HG02642 (cell line): ENCODE data around the gene TGM2.

Source experiments
- ATAC-seq: cut with Tn5 transposase; IDR thresholded peaks from one replicate; pipeline ENCODE4 v1.9.1; 2021; ENCODE audit warnings: mild to moderate bottlenecking; ENCODE audit not compliant: unreplicated experiment, poor library complexity

Gene TGM2

DNA sequence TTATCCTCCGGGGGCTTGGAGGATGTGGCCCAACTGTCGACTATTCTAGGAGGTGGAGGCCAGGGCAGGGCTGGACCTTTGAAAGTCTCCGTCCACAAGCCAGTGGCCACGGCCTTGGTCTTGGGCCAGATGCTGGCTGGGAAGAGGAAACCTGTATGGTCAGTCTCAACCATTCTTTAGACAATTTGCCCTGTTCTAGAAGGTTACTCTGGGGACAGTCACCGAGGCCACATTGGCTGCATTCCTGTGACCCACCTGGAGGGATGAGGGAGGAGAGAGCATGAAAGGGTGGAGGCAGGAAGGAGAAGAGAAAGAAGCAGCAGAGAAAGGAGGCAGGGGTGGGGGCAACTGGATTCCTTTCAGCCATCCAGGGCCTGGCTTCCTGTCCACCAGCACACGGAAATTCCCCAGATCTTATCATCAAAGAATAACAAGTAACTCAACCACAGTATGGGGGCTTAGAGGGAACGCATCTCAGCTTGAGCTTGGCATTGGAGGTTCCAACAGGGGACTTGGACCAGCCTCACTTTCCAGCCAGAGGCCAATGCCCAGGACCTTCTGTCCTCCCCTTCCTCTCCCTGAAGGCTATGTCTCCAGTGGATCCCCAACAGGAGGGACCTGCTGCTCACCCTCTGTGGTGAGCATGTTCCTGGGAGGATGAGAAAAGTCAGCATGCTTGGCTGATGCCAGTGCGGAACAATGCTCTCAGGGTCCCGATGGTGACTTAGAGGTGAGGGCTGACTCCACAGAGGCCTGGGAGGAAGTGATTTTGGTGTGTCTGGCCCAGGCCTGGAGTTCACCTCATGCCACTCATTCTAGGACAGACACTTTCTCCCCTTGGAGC, 30.4 kb downstream of the TGM2 start:
- no peak for ATAC-seq

DNA sequence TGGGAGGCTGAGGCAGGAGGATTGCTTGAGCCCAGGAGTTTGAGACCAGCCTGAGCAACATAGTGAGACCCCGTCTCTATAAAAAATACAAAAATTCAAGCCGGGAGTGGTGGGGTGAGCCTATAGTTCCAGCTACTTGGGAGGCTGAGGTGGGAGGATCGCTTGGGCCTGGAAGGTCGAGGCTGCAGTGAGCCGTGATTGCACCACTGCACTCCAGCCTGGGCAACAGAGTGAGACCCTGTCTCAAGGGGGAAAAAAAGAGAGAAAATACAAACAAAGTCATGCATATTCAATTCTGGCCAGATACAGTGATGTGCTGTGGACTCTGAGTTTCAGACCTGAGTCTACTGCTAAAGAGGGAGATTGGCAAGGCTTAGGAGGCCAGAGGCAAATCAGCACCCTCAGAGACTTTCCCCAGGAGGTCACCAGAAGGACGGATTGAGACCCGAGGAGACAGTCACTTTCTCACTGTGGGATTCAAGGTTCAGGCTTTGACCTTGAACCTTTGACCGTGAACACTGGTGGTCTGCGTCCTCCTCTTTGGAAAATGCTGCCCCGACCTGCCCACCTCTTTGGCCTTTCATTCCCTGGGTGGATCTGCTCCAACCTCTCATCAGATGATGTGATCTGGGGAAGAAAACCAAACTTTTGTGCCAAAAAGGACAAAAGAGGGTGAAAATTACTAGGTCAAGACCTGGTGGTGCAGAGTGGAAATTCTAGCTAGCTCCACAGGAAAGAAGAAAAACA, 31.2 kb downstream of the TGM2 start:
- ATAC-seq, result no peak

DNA sequence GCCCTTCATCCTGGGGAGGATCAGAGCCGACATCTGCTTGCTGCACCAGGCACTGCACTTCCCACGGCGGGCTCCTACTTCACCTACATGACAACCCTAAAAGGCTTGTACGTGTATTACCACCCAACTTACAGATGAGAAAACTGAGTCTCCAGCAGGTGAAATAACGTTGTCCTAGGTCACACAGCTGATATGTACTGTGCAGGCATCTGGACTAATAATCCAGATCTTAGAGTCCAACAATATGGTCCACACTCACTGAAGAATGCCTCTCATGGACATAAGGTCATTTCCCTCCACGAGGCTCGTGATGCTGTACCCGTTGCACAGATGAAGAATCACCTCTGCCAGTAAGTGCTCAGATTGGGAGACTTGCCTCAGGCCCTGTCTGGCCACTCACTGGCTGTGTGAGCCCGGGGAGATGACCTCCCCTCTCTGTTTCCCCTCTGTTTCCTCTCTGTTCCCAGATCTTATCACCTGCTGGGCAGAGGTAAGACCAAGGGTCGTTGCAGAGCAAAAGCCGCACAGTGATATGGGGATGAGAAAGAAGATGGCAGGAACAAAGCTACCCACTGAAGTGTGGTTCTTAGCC, 32.1 kb downstream of the TGM2 start:
- ATAC-seq, result no peak

DNA sequence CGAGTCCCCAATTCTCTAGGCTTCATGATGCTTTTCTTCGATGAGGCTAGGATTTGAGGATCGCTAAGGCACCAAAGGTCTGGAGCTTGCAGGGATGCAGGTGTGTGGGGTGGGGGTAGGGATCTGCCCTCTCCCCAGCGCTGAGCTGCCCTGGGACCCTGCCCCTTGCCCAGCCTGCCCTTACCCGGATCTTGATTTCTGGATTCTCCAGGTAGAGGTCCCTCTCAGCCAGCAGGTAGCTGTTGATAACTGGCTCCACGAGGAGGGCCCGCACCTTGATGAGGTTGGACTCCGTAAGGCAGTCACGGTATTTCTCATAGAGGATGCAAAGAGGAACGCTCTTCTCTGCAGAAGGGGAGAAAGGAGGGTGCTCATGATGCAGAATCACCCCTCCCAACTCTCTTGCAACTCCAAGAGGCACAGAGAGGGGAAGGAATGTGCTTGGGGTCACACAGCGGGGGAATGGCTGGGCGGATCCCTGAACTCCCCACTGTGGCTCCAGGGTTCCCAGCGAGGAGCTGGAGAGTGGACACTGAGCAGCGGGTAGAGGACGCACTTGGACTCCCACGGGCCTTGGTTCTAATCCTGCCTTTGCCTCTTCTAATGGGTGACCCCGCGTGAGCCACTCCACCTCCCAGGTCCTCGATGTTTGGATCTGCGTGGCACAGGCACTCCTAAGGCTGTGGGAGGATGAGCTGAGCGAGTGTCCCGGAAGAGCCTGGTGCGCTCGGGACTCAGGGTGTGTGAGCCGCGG, 32.7 kb downstream of the TGM2 start:
- ATAC-seq, result no peak

DNA sequence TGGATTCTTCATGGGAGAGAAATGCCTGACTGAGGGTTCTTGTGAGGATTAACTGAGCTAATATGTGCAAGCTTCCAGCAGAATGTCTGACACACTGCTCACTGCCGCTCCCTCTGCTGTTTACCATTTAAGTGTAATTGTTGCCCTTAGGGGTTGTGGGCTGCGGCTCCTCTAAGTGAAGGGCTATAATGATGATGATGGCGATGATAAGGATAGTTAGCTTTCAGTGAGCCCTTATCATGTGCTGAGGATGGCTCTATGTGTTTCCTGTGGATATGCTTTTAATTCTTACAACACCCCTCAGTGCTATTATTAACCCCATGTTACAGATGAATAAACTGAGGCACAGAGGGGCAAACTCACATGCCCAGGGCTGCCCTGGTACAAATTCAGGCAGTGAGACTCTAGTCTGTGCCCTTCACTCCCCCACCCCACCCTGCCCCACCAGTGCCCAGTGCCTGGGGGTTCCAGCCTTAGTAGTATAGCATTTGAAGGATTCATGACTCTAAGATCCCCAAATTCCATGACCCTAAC, 33.4 kb downstream of the TGM2 start:
- ATAC-seq, result no peak

DNA sequence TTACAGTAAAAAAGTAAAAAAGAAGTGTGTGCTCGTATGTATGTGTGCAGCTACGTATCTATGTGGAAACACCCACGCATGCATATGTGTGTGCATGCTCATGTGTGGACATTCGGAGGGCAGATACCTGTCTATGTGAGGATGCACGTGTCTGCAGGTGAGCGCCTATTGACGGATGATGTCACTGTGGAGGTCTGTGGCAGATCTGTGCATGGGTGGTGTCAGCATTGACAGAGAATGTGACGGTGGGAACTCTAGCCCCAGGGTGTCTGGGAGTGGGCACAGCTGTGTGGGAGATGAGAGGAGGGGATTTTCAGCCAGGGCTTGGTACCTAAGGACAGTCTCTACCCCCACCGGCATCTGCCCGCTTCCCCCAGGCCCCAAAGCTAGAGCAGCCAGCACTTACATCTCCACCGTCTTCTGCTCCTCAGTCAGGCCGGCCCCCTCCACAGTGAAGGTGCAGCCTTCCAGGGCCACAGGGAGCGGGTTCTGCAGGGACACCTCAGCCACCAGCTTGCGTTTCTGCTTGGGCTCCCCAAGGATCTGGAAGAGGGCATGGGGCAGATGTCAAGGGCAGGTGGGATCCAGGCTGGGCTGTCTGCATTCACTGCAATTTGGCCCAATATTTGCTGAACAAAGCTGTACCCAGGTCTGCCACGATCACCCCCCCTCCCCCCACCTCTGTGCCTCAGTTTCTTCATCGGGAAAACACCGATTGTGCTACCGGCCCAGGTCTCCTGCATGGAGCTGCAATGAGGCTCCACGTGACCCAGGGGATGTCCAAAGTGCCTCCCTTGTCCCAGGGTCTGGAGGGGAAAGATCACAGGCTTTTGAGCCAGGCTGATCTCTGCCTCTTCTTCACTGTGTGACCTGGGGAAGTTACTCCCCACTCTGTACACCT, 34.1 kb downstream of the TGM2 start:
- no peak for ATAC-seq

DNA sequence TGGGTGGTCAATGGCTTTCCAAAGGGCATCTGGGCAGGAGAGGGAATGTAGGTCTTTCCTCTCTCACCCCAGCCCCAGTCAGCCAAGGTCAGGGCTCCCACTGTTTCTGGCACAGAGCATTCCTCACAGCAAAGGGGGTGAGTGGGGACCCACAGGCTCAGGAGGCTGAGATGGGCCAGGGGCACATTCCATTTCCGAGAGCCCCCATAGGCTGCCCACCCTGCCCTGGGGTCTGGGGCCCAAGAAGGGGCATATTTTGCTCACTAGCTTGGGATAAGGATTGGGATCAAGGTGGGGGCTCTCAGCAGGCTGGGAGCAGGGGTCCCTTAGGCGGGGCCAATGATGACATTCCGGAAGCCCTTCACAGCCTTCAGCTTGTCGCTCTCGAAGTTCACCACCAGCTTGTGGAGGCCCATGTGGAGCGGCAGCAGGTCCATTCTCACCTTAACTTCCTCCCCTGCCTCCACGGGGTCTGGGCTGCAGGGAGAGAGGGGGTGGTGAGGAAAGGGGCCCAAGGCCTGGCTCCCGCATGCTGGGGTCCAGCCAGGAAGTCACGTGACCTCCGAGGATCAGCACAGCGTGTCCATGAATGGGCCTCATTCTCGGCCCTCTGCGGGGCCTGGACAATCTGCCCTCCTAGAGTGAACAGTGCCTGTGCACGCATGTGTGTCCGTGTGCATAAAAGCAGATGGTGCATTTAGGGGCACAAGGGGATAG, 35.0 kb downstream of the TGM2 start:
- ATAC-seq, result no peak

DNA sequence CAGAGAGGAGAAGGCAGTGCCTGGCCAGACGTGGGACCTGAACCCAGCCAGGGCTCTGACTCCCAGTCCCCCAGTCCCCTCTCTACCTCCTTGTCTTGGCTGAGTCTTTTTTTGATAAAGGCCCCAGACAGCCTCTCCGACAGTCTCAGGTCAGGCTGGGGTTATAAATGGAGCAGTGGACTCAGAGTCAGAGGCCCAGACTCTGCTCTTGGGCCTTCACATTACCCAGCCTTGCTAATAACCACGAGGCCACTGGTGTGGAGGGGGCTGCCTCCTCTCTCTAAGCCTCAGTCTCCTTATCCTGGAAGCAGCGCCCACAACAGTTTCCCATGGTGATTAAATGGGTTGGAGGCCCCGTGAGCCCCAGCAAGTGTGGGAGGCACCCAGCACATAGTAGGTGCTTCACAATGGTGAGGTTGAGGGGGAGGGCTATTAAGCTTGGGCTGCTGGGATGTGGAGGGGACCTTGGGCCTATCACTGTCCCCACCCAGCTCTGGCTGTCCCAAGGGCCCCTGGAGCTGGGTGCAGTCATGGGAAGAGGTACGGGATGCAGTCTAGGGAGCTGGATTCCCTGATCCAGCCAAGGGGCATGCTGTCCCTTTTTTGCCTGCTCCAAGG, 35.7 kb downstream of the TGM2 start:
- ATAC-seq, result no peak

DNA sequence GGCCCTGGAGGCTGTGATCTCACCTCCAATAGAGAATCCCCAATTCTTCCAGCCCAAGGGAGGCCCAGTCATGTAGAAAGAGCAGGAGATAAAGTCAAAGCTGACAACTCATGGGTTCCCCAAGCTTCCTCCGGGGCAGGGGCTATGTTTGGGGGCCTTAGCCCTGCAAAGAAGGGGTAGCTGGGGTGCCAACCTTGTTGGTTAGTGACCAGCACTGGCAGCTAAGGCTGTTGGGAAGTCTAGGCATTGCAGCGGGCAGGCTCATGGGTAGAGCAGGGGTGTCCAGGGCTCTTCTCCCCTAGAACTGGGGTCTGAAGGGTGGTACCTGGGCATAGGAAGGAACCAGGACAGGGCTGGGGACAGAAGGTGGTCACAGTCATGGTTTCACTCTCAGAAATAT, 36.4 kb downstream of the TGM2 start:
- ATAC-seq, result no peak

DNA sequence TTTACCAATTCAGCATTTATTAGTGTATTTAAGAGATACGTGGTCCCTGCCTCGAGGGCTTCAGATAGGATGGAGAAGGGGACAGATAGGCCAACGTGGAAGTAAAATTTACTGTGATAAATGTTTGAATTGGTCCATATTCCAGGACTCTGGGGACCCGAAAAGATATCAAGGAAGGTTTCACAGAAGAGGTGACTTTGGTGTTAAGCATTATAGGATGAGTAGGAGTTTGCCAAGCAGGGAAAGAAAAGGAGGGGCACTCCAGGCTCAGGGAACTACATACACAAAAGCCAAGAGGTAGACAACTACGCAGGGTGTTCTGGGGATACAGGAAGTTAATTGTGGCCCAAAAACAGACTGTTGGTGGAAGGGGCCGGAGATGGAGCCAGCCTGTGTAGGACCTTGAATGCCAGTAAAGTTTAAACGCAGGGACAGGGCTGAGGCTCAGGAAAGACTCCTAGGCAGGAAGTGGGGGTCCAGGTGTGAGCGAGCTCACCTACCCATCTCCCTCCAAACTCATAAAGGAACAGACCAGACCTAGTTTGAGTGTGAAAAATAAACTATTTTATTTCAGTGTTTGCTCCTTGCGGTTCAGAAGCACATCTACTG, 37.0 kb downstream of the TGM2 start:
- no peak for ATAC-seq

DNA sequence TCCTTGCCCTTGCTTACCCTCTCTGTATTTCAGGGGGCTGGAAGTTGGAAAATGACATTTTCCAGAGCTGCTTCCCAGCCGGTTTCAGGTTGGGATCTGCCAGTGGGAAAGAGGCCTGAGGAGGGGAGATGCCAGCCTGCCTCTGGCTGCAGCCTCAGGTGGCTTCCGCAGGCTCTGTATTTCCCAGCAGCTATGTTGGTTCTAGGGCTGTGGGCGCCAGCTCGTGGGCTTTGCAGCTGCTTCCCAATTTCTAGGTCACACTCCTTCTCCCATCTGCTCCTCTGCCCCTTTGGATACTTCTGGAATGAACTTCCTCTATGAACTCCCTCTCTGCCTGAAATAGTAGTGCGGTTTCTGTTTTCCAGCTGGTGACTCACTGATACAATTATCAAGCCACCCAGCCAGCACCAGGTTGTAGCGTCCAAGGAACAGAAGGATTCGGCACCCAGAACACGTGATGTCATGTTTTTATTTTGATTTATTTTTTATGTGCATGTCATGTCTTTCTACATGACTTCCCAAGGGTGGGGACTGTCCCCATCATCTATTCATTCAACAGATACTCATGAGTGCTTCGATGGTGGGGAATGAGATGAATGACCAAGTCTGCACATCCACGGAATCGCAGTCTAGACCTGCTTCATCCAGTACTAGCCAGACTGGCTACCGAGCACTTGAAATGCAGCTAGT, 38.0 kb downstream of the TGM2 start:
- no peak for ATAC-seq

DNA sequence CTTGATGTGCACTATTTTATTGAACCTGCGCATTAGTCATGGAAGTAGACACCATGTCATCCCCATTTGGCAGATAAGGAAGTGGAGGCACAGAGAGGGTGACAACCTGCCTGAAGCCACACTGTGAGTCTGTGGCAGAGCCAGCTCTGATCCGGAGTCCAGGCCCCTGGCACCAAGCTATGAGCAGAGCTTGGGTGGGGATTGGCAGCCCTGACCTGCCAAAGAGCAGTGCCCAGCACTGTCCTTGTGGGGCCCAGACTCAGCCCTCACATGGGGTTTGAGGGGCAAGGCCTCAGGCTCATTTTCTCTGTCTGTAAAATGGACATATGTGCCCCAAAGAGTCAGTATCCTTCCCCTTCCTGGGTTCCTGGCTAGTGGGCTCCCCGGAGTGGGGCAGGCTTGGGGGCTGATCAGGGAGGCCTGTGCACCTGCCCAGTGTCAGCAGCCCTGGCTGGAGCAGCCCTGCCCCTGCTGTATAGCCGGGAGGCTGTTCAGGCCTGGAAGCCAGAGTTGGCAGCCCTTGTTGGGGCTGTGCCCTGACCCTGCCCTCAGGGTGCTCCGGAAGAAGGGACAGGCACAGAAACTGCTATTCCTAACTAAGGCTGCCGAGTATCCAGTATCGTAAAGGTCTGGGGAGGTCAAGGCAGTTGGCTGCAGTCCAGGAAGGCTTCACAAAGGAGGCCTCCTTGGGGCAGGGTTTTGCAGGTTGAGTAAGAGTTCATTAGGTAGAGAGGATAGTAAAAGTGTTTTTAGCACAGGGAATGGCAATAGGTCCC, 38.7 kb downstream of the TGM2 start:
- ATAC-seq, result no peak

DNA sequence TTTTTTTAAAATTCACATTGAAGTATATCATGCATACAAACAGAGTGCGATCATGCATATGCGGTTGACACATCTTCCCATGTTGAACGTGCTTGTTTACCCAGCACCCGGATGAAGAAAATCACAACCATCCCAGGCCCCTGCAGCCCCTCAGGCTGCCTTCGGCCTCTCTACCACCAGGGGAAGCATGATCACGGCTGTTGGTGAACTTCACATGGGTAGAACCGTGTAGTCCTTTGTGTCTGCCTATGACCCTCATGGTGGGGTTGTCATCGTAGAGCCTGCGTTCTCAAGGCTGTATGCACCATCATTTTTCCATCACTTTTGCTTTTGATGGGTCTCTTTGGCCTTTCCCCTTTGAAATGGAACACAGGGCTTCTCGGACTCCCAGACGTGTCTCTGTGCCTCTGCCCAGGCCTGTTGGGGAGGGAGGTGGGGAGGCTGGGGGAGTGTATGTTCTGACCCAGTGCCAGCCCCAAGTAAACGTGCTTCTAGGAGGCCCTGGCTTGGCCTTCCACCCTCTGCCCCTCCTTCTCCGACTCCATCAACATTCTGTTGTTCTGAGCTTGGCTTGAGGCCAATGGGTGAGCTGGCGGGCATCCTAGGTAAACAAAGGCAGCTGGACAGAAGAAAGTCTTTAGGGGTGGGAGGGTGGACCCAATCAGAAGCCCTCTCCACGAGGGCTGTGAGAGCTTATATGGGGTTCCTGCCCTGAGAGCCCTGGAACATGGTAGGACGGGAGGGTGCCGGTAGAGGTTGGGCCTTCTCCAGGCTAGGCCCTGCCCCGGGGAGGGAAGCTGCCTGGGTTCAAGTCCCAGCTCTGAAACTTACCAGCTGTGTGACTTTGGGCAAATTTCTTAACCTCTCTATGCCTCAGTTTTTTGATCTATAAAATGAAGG, 39.7 kb downstream of the TGM2 start:
- no peak for ATAC-seq

DNA sequence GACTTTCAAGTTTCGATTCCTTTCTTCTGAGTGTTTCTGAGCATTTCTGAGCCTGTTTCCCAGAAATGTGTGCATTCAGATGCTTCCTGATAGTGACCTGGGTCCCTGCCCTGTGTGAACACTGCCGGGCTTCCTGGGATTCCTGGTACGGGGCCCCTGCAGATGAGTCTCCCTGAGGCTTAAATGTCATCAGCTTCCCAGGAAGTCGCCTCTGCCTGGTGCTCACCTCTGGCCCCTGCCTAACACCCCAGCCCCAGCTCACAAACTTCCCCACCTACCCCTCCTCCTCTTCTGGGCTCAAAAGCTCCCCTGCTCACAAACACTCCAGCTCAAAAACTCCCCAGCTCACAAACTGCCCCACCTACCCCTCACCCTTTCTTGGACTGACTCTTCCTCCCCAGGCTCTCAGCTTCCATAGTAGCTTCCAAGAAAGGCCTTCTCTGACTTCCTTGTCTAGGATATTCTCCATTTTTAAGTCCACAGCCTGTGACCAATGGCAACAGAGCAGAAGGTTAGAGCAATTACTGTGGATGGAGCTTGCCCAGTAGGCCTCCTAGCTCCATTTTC, 42.0 kb downstream of the TGM2 start:
- ATAC-seq, result no peak

DNA sequence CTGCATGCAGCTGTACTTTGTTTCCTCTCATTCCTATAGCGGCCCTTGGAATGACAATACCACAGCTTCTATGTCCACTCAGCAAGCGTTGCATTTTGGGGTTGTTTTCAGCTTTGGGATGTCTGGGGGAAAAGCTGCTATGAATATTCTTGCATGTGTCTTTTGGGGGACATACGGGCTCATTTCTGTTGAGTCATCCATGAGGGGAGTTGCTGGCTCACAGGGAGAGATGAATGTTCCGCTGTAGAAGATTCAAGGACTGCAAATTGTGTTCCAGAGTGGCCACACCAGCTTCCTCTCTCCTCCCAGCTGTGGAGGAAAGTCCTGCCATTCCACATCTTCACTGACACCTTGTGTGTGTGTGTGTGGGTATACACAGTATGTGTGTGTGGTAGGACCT, 43.3 kb downstream of the TGM2 start:
- no peak for ATAC-seq
